Measurements from ENCODE around the gene PSTK. TPM values are rescaled to one million over a fixed set of nuclear protein-coding genes. Genes with fewer than 3 reads are reported as not detected.

Gene PSTK
- polyA plus RNA-seq, 3 donors: 3.5 to 4.7 (median 4.2) TPM

- intact Hi-C loops (cut with micrococcal nuclease): no loop called here
- no peak overlapping the region for H3K4me2 ChIP-seq (replicated peaks; ENCODE audit: extremely low read depth, low read length, poor library complexity, severe bottlenecking)
- no peak overlapping the region for H2AFZ ChIP-seq (ENCODE audit: insufficient read depth, low read depth, low read length, poor library complexity, severe bottlenecking)
- H3K36me3 ChIP-seq (replicated peaks in 1 of 2; ENCODE audit: control insufficient read depth in 1 of 2, insufficient read depth in 2 of 2, low read length in 2 of 2): peaks cover 8 to 11% of the 10 kb centered on the region in 2 donors
- no peaks in the 10 kb centered on the region for H3K79me2 ChIP-seq (ENCODE audit: insufficient read depth, low read length)
- no peak overlapping the region for H3K4me3 Mint-ChIP-seq
- H3K27me3 Mint-ChIP-seq (ENCODE audit: low read depth in 3 of 3): no peaks in the 10 kb centered on the region
- H3K4me1 Mint-ChIP-seq: no peaks in the 10 kb centered on the region
- H3K9ac ChIP-seq (ENCODE audit: insufficient read depth, low read length, poor library complexity, severe bottlenecking): no peak overlapping the region
- no peaks in the 10 kb centered on the region for H3K9me3 ChIP-seq (replicated peaks in 1 of 2; ENCODE audit: control insufficient read depth in 1 of 2, insufficient read depth in 1 of 2, low read length in 2 of 2)
- no peak overlapping the region for H3K4me3 ChIP-seq (replicated peaks in 1 of 3; ENCODE audit: low read depth in 2 of 3, low read length in 3 of 3)
- no peak for DNase-seq
- H3K36me3 Mint-ChIP-seq: peaks cover 23 to 24% of the 10 kb centered on the region in 2 donors
- no peak overlapping the region for H3K27ac Mint-ChIP-seq
- 88% methylated on average over 3 of the region's 6 CpGs for WGBS (ENCODE audit: insufficient coverage)
- H4K20me1 ChIP-seq (ENCODE audit: insufficient read depth, low read length): no peaks in the 10 kb centered on the region
- no peaks in the 10 kb centered on the region for H3K9me3 Mint-ChIP-seq
- H3K4me1 ChIP-seq (ENCODE audit: control insufficient read depth in 1 of 2, insufficient read depth in 2 of 2, low read length in 2 of 2): no peaks in the 10 kb centered on the region
- H3K27me3 ChIP-seq (ENCODE audit: control insufficient read depth in 2 of 2, insufficient read depth in 2 of 2, low read length in 2 of 2): no peaks in the 10 kb centered on the region
- no peak for TF ChIP-seq CTCF (IDR thresholded peaks at IDR 0.05)
- H3K27ac ChIP-seq (ENCODE audit: low read depth in 1 of 2, low read length in 2 of 2): no peak overlapping the region
Observed at GRCh38 chr10:122986335-122986734, 6.1 kb downstream of the PSTK start.

- no peak overlapping the region for H3K4me3 ChIP-seq (replicated peaks in 1 of 3; ENCODE audit: low read depth in 2 of 3, low read length in 3 of 3)
- intact Hi-C loops (cut with micrococcal nuclease): no loop called here
- no peak for TF ChIP-seq CTCF (IDR thresholded peaks at IDR 0.05)
Observed at GRCh38 chr10:122988501-122988900, 8.3 kb downstream of the PSTK start.

More at GRCh38 chr10:122988501-122988900, 8.3 kb downstream of the PSTK start:
- no peak overlapping the region for H2AFZ ChIP-seq (ENCODE audit: insufficient read depth, low read depth, low read length, poor library complexity, severe bottlenecking)
- no peaks in the 10 kb centered on the region for H3K27me3 ChIP-seq (ENCODE audit: control insufficient read depth in 2 of 2, insufficient read depth in 2 of 2, low read length in 2 of 2)
- peaks cover under 1% of the 10 kb centered on the region for H4K20me1 ChIP-seq (ENCODE audit: insufficient read depth, low read length)
- WGBS (ENCODE audit: insufficient coverage): no CpG with 5 or more reads among the region's 2 CpGs
- H3K9ac ChIP-seq (ENCODE audit: insufficient read depth, low read length, poor library complexity, severe bottlenecking): no peak overlapping the region
- Mint-ChIP-seq H3K27me3 (ENCODE audit: low read depth in 3 of 3) (no peaks in the 10 kb centered on the region), H3K27ac (no peak overlapping the region), H3K36me3 (peaks cover 30 to 32% of the 10 kb centered on the region in 2 donors), H3K4me1 (no peaks in the 10 kb centered on the region), H3K4me3 (no peak overlapping the region), H3K9me3 (no peaks in the 10 kb centered on the region)
- no peak overlapping the region for H3K4me2 ChIP-seq (replicated peaks; ENCODE audit: extremely low read depth, low read length, poor library complexity, severe bottlenecking)
- peaks cover 24 to 31% of the 10 kb centered on the region in 2 donors for H3K36me3 ChIP-seq (replicated peaks in 1 of 2; ENCODE audit: control insufficient read depth in 1 of 2, insufficient read depth in 2 of 2, low read length in 2 of 2)
- H3K4me1 ChIP-seq (ENCODE audit: control insufficient read depth in 1 of 2, insufficient read depth in 2 of 2, low read length in 2 of 2): no peaks in the 10 kb centered on the region
- H3K27ac ChIP-seq (ENCODE audit: low read depth in 1 of 2, low read length in 2 of 2): no peak overlapping the region
- no peak for DNase-seq
- H3K79me2 ChIP-seq (ENCODE audit: insufficient read depth, low read length): no peaks in the 10 kb centered on the region
- no peaks in the 10 kb centered on the region for H3K9me3 ChIP-seq (replicated peaks in 1 of 2; ENCODE audit: control insufficient read depth in 1 of 2, insufficient read depth in 1 of 2, low read length in 2 of 2)

Measured in CD14-positive monocyte (primary cell).